OCI-LY7 (cell line): ENCODE measurements around the gene SNCAIP. TPM values are rescaled to one million over a fixed set of nuclear protein-coding genes. Genes with fewer than 3 reads are reported as not detected.

Experiments
- BruUV-seq: library from RNA; stranded (reverse); fragments of 400-500 nt; replicated peaks from 2 replicates; lab custom pipeline; 2021; lab: Mats Ljungman, UMichigan
- CTCF ChIA-PET: fragments of 300-600 bp; sonication (Branson Sonifier 250); formaldehyde crosslinking; loops from one replicate; lab custom pipeline; 2022; ENCODE audit warnings: antibody characterized with exemption; ENCODE audit not compliant: unreplicated experiment; lab: Charles Lee
- POLR2A ChIA-PET: fragments of 300-600 bp; sonication (Branson Sonifier 250); formaldehyde crosslinking; loops from one replicate; lab custom pipeline; 2022; ENCODE audit warnings: antibody characterized with exemption; lab: Charles Lee
- DNase-seq: peaks from one replicate; pipeline ENCODE4 v3.0.0-alpha.2; 2015; ENCODE audit warnings: low spot score
- H2AFZ ChIP-seq: fragments of 200-600 bp; sonication (generic), shearing (Covaris generic); 2 replicates; pipeline ENCODE4 v1.6.1; 2014; ENCODE audit warnings: mild to moderate bottlenecking, antibody characterized with exemption, low read length, moderate library complexity
- H3K27ac ChIP-seq: fragments of 200-600 bp; sonication (generic); 2 replicates; pipeline ENCODE4 v1.5.1; 2014; ENCODE audit warnings: mixed run types, low read depth, mild to moderate bottlenecking, moderate library complexity, low read length, inconsistent platforms; ENCODE audit not compliant: poor library complexity, severe bottlenecking
- H3K36me3 ChIP-seq: fragments of 200-600 bp; sonication (generic); 2 replicates; pipeline ENCODE4 v1.6.1; 2014; ENCODE audit warnings: mild to moderate bottlenecking, antibody characterized with exemption, low read length, moderate library complexity, mixed read lengths; ENCODE audit not compliant: insufficient read depth
- H3K4me1 ChIP-seq: fragments of 200-600 bp; sonication (generic); 2 replicates; pipeline ENCODE4 v1.5.1; 2014; ENCODE audit warnings: mild to moderate bottlenecking, low read length; ENCODE audit not compliant: insufficient read depth, poor library complexity, severe bottlenecking
- H3K4me2 ChIP-seq: fragments of 200-600 bp; sonication (generic); 2 replicates; pipeline ENCODE4 v1.6.1; 2014; ENCODE audit warnings: mild to moderate bottlenecking, low read length
- H3K4me3 ChIP-seq: fragments of 200-600 bp; sonication (generic); 2 replicates; pipeline ENCODE4 v1.5.1; 2014; ENCODE audit warnings: mild to moderate bottlenecking, low read depth, low read length; ENCODE audit not compliant: poor library complexity, severe bottlenecking
- H3K79me2 ChIP-seq: fragments of 200-600 bp; sonication (generic); 2 replicates; pipeline ENCODE4 v1.6.1; 2016; ENCODE audit warnings: low read depth, mild to moderate bottlenecking, low read length, moderate library complexity, mixed read lengths; ENCODE audit not compliant: insufficient read depth
- H3K9me2 ChIP-seq: fragments of 200-600 bp; sonication (generic); 2 replicates; pipeline ENCODE4 v1.6.1; 2016; ENCODE audit warnings: mild to moderate bottlenecking, low read length, mixed read lengths; ENCODE audit not compliant: insufficient read depth
- H3K9me3 ChIP-seq: fragments of 200-600 bp; sonication (generic); 2 replicates; pipeline ENCODE4 v1.6.1; 2014; ENCODE audit warnings: mild to moderate bottlenecking, mixed run types, low read length, mixed read lengths
- H4K20me1 ChIP-seq: fragments of 200-600 bp; sonication (generic); 2 replicates; pipeline ENCODE4 v1.6.1; 2014; ENCODE audit warnings: mild to moderate bottlenecking, antibody characterized with exemption, low read length, moderate library complexity, mixed read lengths; ENCODE audit not compliant: insufficient read depth
- CTCF ChIP-seq: fragments of 200-600 bp; sonication (generic); conservative IDR thresholded peaks from 2 replicates; pipeline ENCODE4 v1.5.1; 2014; ENCODE audit warnings: mild to moderate bottlenecking, antibody characterized with exemption, low read length, moderate library complexity, mixed read lengths
- EZH2phosphoT487 ChIP-seq: fragments of 200-600 bp; sonication (generic); IDR thresholded peaks from 2 replicates; pipeline ENCODE4 v1.6.1; 2018; ENCODE audit warnings: low read depth, borderline replicate concordance, mild to moderate bottlenecking, mixed run types, antibody characterized with exemption, low read length, moderate library complexity, mixed read lengths
- intact Hi-C: fragments of 100-400 bp; cut with micrococcal nuclease; formaldehyde crosslinking; loops from one replicate; pipeline ENCODE4 v1.10.0; 2022; ENCODE audit not compliant: unreplicated experiment
- total RNA-seq, 2 experiments: library from RNA; depleted of rRNA in 1 of 2; stranded (reverse); fragments of >200 nt in 1 of 2; shearing (Covaris generic) in 1 of 2; gene quantifications; 2 replicates each; pipeline ENCODE4 v1.2.3, GENCODE V29; 2014 to 2022

Gene SNCAIP
- total RNA-seq, 2 experiments from 2014 or later = not detected

- Histone ChIP-seq H3K9me3 (no peaks in the 10 kb centered on the region), H3K27ac (no peak overlapping the region), H2AFZ (no peak overlapping the region), H3K4me3 (no peak overlapping the region), H3K9me2 (no peaks in the 10 kb centered on the region), H3K36me3 (no peaks in the 10 kb centered on the region), H3K4me1 (no peaks in the 10 kb centered on the region), H3K79me2 (no peaks in the 10 kb centered on the region), H4K20me1 (no peaks in the 10 kb centered on the region), H3K4me2 (no peak overlapping the region)
- no peak for TF ChIP-seq CTCF
- BruUV-seq = no TSS peak
- intact Hi-C loops = no loop called here
- ChIA-PET POLR2A (no interaction called here), CTCF (no interaction called here)
- DNase-seq = no peak
These were observed 132.4 kb downstream of the SNCAIP start for GRCh38 chr5:122444411-122444810.

GRCh38 chr5:122445070-122445469 lies 133.0 kb downstream of the SNCAIP start:
- no peaks in the 10 kb centered on the region for H3K9me2 ChIP-seq
- H3K36me3 ChIP-seq = no peaks in the 10 kb centered on the region
- H4K20me1 ChIP-seq = no peaks in the 10 kb centered on the region
- no peak for DNase-seq
- no peak overlapping the region for H3K4me2 ChIP-seq
- TF ChIP-seq CTCF = no peak
- no peak for TF ChIP-seq EZH2phosphoT487
- no peak overlapping the region for H2AFZ ChIP-seq
- no TSS peak for BruUV-seq
- no peak overlapping the region for H3K27ac ChIP-seq
- intact Hi-C loops = no loop called here
- no peaks in the 10 kb centered on the region for H3K4me1 ChIP-seq
- no peaks in the 10 kb centered on the region for H3K9me3 ChIP-seq
- CTCF ChIA-PET = no interaction called here
- POLR2A ChIA-PET = no interaction called here
- no peak overlapping the region for H3K4me3 ChIP-seq
- H3K79me2 ChIP-seq = no peaks in the 10 kb centered on the region

GRCh38 chr5:122447072-122447471 lies 135.0 kb downstream of the SNCAIP start:
- H3K4me1 ChIP-seq = no peaks in the 10 kb centered on the region
- no peak for TF ChIP-seq EZH2phosphoT487
- no peak for TF ChIP-seq CTCF
- POLR2A ChIA-PET = interaction anchor here (0.9 kb wide), 1 partner anchor 970 kb away, joined by 3 read pairs; no protein-coding TSS in a partner anchor
- no peaks in the 10 kb centered on the region for H3K36me3 ChIP-seq
- no peak overlapping the region for H2AFZ ChIP-seq
- H3K27ac ChIP-seq = no peak overlapping the region
- H3K9me3 ChIP-seq = no peaks in the 10 kb centered on the region
- no peaks in the 10 kb centered on the region for H3K9me2 ChIP-seq
- no peak overlapping the region for H3K4me2 ChIP-seq
- CTCF ChIA-PET = no interaction called here
- DNase-seq = no peak
- intact Hi-C loops = no loop called here
- no peaks in the 10 kb centered on the region for H4K20me1 ChIP-seq
- no peak overlapping the region for H3K4me3 ChIP-seq
- no TSS peak for BruUV-seq
- no peaks in the 10 kb centered on the region for H3K79me2 ChIP-seq
